Measurements from ENCODE around the gene MMP14.

DNA sequence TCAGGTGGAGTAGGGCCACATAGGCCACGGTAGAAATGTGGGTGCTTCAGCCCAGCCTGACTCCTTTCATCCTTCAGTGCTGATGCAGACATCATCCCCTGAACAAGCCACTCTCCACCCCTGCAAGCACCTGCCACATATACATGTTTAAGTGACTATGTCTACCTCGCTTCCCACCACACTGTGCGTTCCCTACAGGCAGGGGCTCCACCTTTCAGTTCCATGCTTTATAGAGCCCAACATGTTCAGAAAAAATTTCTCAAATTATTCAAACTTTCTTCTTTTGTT is 32.8 kb upstream of the MMP14 start:
- TF ChIP-seq, protein P1, sequence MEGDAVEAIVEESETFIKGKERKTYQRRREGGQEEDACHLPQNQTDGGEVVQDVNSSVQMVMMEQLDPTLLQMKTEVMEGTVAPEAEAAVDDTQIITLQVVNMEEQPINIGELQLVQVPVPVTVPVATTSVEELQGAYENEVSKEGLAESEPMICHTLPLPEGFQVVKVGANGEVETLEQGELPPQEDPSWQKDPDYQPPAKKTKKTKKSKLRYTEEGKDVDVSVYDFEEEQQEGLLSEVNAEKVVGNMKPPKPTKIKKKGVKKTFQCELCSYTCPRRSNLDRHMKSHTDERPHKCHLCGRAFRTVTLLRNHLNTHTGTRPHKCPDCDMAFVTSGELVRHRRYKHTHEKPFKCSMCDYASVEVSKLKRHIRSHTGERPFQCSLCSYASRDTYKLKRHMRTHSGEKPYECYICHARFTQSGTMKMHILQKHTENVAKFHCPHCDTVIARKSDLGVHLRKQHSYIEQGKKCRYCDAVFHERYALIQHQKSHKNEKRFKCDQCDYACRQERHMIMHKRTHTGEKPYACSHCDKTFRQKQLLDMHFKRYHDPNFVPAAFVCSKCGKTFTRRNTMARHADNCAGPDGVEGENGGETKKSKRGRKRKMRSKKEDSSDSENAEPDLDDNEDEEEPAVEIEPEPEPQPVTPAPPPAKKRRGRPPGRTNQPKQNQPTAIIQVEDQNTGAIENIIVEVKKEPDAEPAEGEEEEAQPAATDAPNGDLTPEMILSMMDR (IDR thresholded peaks at IDR 0.05; ENCODE audit: poor library complexity), result no peak
- TF ChIP-seq EZH2 (IDR thresholded peaks at IDR 0.05; ENCODE audit: borderline replicate concordance), result no peak

Measured in hepatocyte (in vitro differentiated cells).